ENCODE measurements around the gene LCE3A. TPM values are rescaled to one million over a fixed set of nuclear protein-coding genes. Genes with fewer than 3 reads are reported as not detected.
"Not testable (repeated sequence)": the region's sequence is repeated elsewhere in the genome, so short reads cannot be mapped to it uniquely, and the experiment has no call there.

The LCE3A gene
- total RNA-seq, 2 experiments from 2014 or later = not detected

DNA sequence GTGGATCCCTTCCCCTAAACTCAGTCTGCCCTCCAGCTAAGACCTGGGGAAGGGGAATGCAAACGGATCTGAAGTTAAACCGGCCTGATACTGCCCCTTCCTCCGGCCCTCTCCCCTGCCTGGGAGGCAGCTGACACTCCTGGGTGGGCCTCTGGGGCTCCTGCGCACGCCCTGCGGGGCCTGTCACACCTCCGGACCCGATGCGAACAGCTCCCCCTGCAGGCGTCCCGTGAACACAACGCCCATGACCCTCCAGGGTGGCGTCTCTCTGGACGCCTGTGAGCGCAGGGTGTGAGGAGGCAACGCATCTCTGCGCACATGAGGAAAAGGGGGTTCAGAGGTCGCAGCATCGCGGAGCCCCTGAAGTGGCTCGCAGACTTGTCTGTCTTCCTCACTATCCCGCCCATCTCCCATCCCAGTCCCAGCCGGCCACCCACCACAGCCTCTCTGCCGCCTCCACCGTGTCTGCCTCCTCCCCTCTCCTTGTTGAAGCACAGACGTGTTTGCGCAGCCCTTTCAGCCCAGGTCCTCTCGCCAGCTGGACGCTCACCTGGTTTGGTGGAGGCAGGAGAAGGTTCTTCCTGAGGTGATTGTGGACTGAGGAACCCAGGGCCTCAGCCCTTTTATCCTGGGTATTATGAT lies 421 bp upstream of the LCE3A start:
- H3K4me1 Mint-ChIP-seq = peaks cover 10% of the 10 kb centered on the region
- DNase-seq = peak; percentile 13
- ChIA-PET CTCF (interaction anchor here (1.7 kb wide), 1 partner anchor 17 kb away, joined by 4 read pairs; no protein-coding TSS in a partner anchor), POLR2A (no interaction called here)
- H3K4me3 Mint-ChIP-seq = no peak overlapping the region
- H3K27ac Mint-ChIP-seq = no peak overlapping the region
- no peaks in the 10 kb centered on the region for H3K36me3 Mint-ChIP-seq (ENCODE audit: low read depth)
- peaks cover 15% of the 10 kb centered on the region for H3K27me3 Mint-ChIP-seq
- H3K9me3 Mint-ChIP-seq = peaks cover 6% of the 10 kb centered on the region

DNA sequence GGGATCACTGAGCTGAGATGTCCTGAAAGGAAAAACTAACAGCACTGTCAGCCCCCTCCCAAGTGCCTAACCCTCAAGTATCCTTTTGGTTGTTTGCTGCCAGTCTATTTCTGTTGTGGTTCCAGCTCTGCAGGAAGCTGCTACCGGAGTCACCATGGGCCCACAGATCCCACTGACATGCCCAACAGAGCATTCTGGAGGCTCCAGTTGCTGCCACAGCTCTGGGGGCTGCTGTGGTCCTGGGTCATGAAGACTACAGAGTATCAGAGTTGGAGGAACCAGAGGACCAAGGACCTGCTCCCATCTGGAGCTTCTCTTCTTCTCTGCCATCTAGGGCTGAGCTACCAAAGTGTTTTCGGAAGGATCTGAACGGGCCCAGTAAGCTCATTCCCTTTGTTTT lies 910 bp downstream of the LCE3A start:
- Mint-ChIP-seq H3K27ac (no peak overlapping the region), H3K4me1 (peaks cover 10% of the 10 kb centered on the region), H3K36me3 (ENCODE audit: low read depth) (no peaks in the 10 kb centered on the region), H3K9me3 (peaks cover 9% of the 10 kb centered on the region), H3K27me3 (peaks cover 13% of the 10 kb centered on the region), H3K4me3 (no peak overlapping the region)
- no peak for DNase-seq
- ChIA-PET CTCF (no interaction called here), POLR2A (no interaction called here)

GRCh38 chr1:152613511-152613910 lies 9.4 kb downstream of the LCE3A start, which contains the start of gene LCE3B:
TSS of gene LCE3B (plus strand) at chr1:152613811. CDS start at chr1:152613811, 0 bp downstream.
- no peaks in the 10 kb centered on the region for H3K4me1 Mint-ChIP-seq
- no peaks in the 10 kb centered on the region for H3K36me3 Mint-ChIP-seq (ENCODE audit: low read depth)
- ChIA-PET CTCF (no interaction called here), POLR2A (no interaction called here)
- no peak within 1 kb of the TSS for H3K4me3 Mint-ChIP-seq
- no peak within 1 kb of the TSS for H3K27ac Mint-ChIP-seq
- H3K9me3 Mint-ChIP-seq = peaks cover 5% of the 10 kb centered on the region
- no peaks in the 10 kb centered on the region for H3K27me3 Mint-ChIP-seq
- DNase-seq = no peak

DNA sequence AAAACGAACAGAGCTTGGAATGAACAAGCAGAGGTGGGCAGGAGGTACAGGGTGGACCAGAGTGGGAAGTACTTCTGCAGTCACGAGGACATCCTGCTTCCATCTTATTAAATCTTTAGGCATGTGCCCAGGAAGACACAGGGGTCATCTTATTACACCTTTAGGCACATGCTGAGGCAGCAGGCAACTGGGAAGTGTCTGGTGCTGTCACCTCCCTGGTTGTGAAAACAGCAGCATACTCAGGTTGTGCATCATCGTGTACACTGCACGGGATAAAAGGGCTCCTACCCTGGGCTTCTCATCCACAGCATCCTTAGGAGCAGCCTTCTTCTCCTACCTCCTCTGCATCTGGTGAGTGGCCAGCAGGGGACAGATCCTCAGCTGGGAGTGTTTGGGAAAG lies 23.0 kb downstream of the LCE3A start, which contains the start of gene LCE3C:
Gene LCE3C, plus strand, starts transcription at position 301 of the 400 bp plus-strand sequence. CDS start 498 bp downstream, outside the sequence.
- H3K27me3 Mint-ChIP-seq = no peaks in the 10 kb centered on the region
- no peaks in the 10 kb centered on the region for H3K36me3 Mint-ChIP-seq (ENCODE audit: low read depth)
- H3K9me3 Mint-ChIP-seq = no peaks in the 10 kb centered on the region
- H3K27ac Mint-ChIP-seq = no peak within 1 kb of the TSS
- no peak within 1 kb of the TSS for H3K4me3 Mint-ChIP-seq
- no peaks in the 10 kb centered on the region for H3K4me1 Mint-ChIP-seq
- CTCF ChIA-PET = no interaction called here
- DNase-seq = no peak
- POLR2A ChIA-PET = no interaction called here

DNA sequence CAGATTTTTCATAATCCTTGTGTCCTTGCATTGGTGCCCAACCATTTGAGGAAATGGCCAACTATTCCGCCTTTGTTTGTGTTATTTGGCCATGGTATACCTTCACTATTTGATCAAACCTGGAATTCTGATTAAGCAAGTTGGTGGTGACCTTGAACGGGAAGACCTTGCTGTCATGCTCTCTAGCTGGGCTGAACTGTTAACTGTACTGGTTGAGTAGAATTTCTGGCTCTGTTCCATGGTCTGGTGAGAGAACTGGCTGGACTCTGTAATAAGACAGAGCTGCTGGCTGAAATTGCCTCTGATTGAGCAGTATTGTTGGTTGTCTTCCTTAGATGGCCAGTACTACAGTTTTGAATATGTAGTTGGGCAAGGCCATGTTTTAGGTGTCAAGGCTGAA lies 25.9 kb downstream of the LCE3A start:
- DNase-seq = no peak
- CTCF ChIA-PET = no interaction called here

GRCh38 chr1:152585586-152585985 lies 37.3 kb downstream of the LCE3A start:
- no peak overlapping the region for H3K4me3 Mint-ChIP-seq
- H3K27me3 Mint-ChIP-seq = no peaks in the 10 kb centered on the region
- ChIA-PET CTCF (interaction anchor here (0.7 kb wide), 1 partner anchor 1219 kb away, joined by 4 read pairs; no protein-coding TSS in a partner anchor), POLR2A (no interaction called here)
- H3K36me3 Mint-ChIP-seq (ENCODE audit: low read depth) = no peaks in the 10 kb centered on the region
- no peak overlapping the region for H3K27ac Mint-ChIP-seq
- no peak for DNase-seq
- no peaks in the 10 kb centered on the region for H3K9me3 Mint-ChIP-seq
- no peaks in the 10 kb centered on the region for H3K4me1 Mint-ChIP-seq

More for the DNA sequence above, 25.9 kb downstream of the LCE3A start:
- no peak overlapping the region for H3K27ac Mint-ChIP-seq
- no peaks in the 10 kb centered on the region for H3K27me3 Mint-ChIP-seq
- H3K9me3 Mint-ChIP-seq = no peaks in the 10 kb centered on the region
- no peaks in the 10 kb centered on the region for H3K36me3 Mint-ChIP-seq (ENCODE audit: low read depth)
- POLR2A ChIA-PET = no interaction called here
- no peak overlapping the region for H3K4me3 Mint-ChIP-seq
- H3K4me1 Mint-ChIP-seq = no peaks in the 10 kb centered on the region

- H3K36me3 Mint-ChIP-seq (ENCODE audit: low read depth) = no peaks in the 10 kb centered on the region
- H3K27ac Mint-ChIP-seq = no peak overlapping the region
- H3K4me3 Mint-ChIP-seq = no peak overlapping the region
- H3K9me3 Mint-ChIP-seq = no peaks in the 10 kb centered on the region
- no peaks in the 10 kb centered on the region for H3K4me1 Mint-ChIP-seq
- ChIA-PET CTCF (no interaction called here), POLR2A (no interaction called here)
- DNase-seq = no peak
- peaks cover 2% of the 10 kb centered on the region for H3K27me3 Mint-ChIP-seq
These were observed 40.3 kb downstream of the LCE3A start for GRCh38 chr1:152582647-152583046.

GRCh38 chr1:152580433-152580832 lies 42.5 kb downstream of the LCE3A start, which contains the start of gene LCE3D:
TSS of gene LCE3D (minus strand) at chr1:152580516. CDS start at chr1:152579936, 580 bp downstream.
- no peak within 1 kb of the TSS for H3K4me3 Mint-ChIP-seq
- H3K9me3 Mint-ChIP-seq = no peaks in the 10 kb centered on the region
- H3K4me1 Mint-ChIP-seq = no peaks in the 10 kb centered on the region
- H3K27me3 Mint-ChIP-seq = peaks cover 5% of the 10 kb centered on the region
- H3K27ac Mint-ChIP-seq = no peak within 1 kb of the TSS
- no peaks in the 10 kb centered on the region for H3K36me3 Mint-ChIP-seq (ENCODE audit: low read depth)
- POLR2A ChIA-PET = no interaction called here
- CTCF ChIA-PET = no interaction called here
- no peak for DNase-seq

DNA sequence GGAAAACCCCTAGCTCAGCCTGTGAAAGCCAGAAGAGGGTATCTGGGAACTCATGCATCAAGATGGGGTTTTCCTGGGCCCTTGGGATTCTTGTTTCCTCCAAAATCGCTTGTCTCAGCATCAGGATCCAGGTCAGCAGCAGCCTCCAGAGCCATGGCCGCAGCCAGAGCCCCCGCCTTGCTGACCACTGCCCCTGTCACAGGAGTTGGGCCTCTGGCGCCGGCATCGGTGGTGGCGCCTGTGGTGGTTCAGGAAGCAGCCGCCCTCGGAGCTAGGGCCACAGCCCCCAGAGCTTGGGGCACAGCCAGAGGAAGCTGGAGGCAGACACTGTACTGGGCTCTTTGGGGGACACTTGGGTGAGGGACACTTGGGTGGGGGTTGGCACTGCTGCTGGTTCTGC lies 43.4 kb downstream of the LCE3A start:
- H3K36me3 Mint-ChIP-seq (ENCODE audit: low read depth); H3K27me3 Mint-ChIP-seq; POLR2A ChIA-PET; DNase-seq; H3K4me3 Mint-ChIP-seq; H3K27ac Mint-ChIP-seq; CTCF ChIA-PET; H3K4me1 Mint-ChIP-seq; H3K9me3 Mint-ChIP-seq: not testable (repeated sequence)

GRCh38 chr1:152577168-152577567 lies 45.7 kb downstream of the LCE3A start:
- POLR2A ChIA-PET = no interaction called here
- Mint-ChIP-seq H3K27ac (no peak overlapping the region), H3K27me3 (peaks cover 22% of the 10 kb centered on the region), H3K4me3 (no peak overlapping the region), H3K9me3 (no peaks in the 10 kb centered on the region), H3K4me1 (no peaks in the 10 kb centered on the region), H3K36me3 (ENCODE audit: low read depth) (no peaks in the 10 kb centered on the region)
- CTCF ChIA-PET = interaction anchor here (0.6 kb wide), 1 partner anchor 248 kb away, joined by 3 read pairs; no protein-coding TSS in a partner anchor
- no peak for DNase-seq

Other genes starting within 250 kb of the LCE3A start
- not detected for gene CRNN, start 208.8 kb downstream of the LCE3A start, total RNA-seq
- not detected for gene LCE5A, start 112.3 kb downstream of the LCE3A start, total RNA-seq
- not detected for gene CRCT1, start 108.6 kb downstream of the LCE3A start, total RNA-seq
- not detected for gene LCE3E, start 56.3 kb downstream of the LCE3A start, total RNA-seq
- gene LCE3D, start 42.6 kb downstream of the LCE3A start, total RNA-seq = not detected
- gene LCE3C, start 22.9 kb downstream of the LCE3A start, total RNA-seq = not detected
- not detected for gene LCE3B, start 9.3 kb downstream of the LCE3A start, total RNA-seq
- gene LCE2D, start 40.3 kb upstream of the LCE3A start, total RNA-seq = not detected
- not detected for gene LCE2C, start 52.2 kb upstream of the LCE3A start, total RNA-seq
- not detected for gene LCE2B, start 63.0 kb upstream of the LCE3A start, total RNA-seq
- not detected for gene LCE2A, start 75.2 kb upstream of the LCE3A start, total RNA-seq
- gene LCE4A, start 85.1 kb upstream of the LCE3A start, total RNA-seq = not detected
- gene KPRP, start 134.9 kb upstream of the LCE3A start, total RNA-seq = not detected
- gene LCE1F, start 152.0 kb upstream of the LCE3A start, total RNA-seq = not detected
- not detected for gene LCE1E, start 163.2 kb upstream of the LCE3A start, total RNA-seq
- not detected for gene LCE1D, start 173.6 kb upstream of the LCE3A start, total RNA-seq
- not detected for gene LCE1C, start 183.5 kb upstream of the LCE3A start, total RNA-seq
- gene LCE1B, start 188.9 kb upstream of the LCE3A start, total RNA-seq = not detected
- gene LCE1A, start 204.4 kb upstream of the LCE3A start, total RNA-seq = not detected
- gene LCE6A, start 219.8 kb upstream of the LCE3A start, total RNA-seq = not detected
- not detected for gene LCE7A, start 236.9 kb upstream of the LCE3A start, total RNA-seq